Uterus (tissue), 4 donors: ENCODE measurements around the gene SLC8A2. TPM values are rescaled to one million over a fixed set of nuclear protein-coding genes. Genes with fewer than 3 reads are reported as not detected.

Source experiments
- DNase-seq, 2 donors: peaks; one replicate each; pipeline ENCODE4 v3.0.0-alpha.2; 2019 to 2020
- H3K27ac ChIP-seq, 2 donors: fragments of 200-600 bp; sonication (generic); 1 replicate in 1 of 2; 2 replicates in 1 of 2; pipeline ENCODE4 v1.5.1; 2016 to 2018
- H3K27me3 ChIP-seq, 2 donors: fragments of 200-600 bp; sonication (generic); one replicate each; pipeline ENCODE4 v1.5.1; 2018 to 2019; ENCODE audit warnings: control low read depth in 1 of 2
- H3K36me3 ChIP-seq, 2 donors: fragments of 200-600 bp; sonication (generic); one replicate each; pipeline ENCODE4 v1.5.1; 2019; ENCODE audit warnings: control low read depth in 1 of 2
- H3K4me1 ChIP-seq, 2 donors: fragments of 200-600 bp; sonication (generic); one replicate each; pipeline ENCODE4 v1.5.1; 2018 to 2019; ENCODE audit warnings: control low read depth in 1 of 2
- H3K4me3 ChIP-seq, 2 donors: fragments of 200-600 bp; sonication (generic); 1 replicate in 1 of 2; 2 replicates in 1 of 2; pipeline ENCODE4 v1.5.1; 2018 to 2019; ENCODE audit warnings: mild to moderate bottlenecking in 1 of 2
- H3K9me3 ChIP-seq, 2 donors: fragments of 200-600 bp; sonication (generic); one replicate each; pipeline ENCODE4 v1.5.1; 2019; ENCODE audit warnings: control low read depth in 1 of 2
- CTCF ChIP-seq, 4 experiments: fragments of 200-600 bp in 2 of 4; fragments of 450-650 bp in 2 of 4; sonication (generic) in 2 of 4; IDR thresholded peaks; one replicate each; pipeline ENCODE4 v1.5.1; 2016 to 2019; ENCODE audit warnings: antibody characterized with exemption in 4 of 4, mild to moderate bottlenecking in 2 of 4, moderate library complexity in 1 of 4
- POLR2A ChIP-seq, 2 donors: fragments of 450-650 bp; IDR thresholded peaks; one replicate each; pipeline ENCODE4 v1.6.1; 2016; ENCODE audit warnings: antibody characterized with exemption in 2 of 2, mild to moderate bottlenecking in 1 of 2, moderate library complexity in 1 of 2
- intact Hi-C: fragments of 100-400 bp; cut with DNase I; formaldehyde crosslinking; loops from one replicate; pipeline ENCODE4 v1.15.1; 2023; ENCODE audit warnings: low total_unique reads
- total RNA-seq, 4 donors: library from RNA; depleted of rRNA in 3 of 4; stranded (reverse); fragments of >200 nt in 3 of 4; gene quantifications; one replicate each; pipeline versions ENCODE4 v1.1.0 to v1.2.4, GENCODE V29; 2014 to 2023
- donor health status: DM: yes; HTN: yes; CAD: no.

Gene SLC8A2
- total RNA-seq = 10 to 100 TPM in 2 of 4 donors, 1 to 10 TPM in 2; 3.4 to 17.8 (median 11.0) TPM

GRCh38 chr19:47471733-47472457 lies at the start of gene SLC8A2:
Gene SLC8A2, minus strand, starts transcription at chr19:47471893. Its CDS starts 5,490 bp downstream, at chr19:47466403.
- no peak for TF ChIP-seq CTCF (IDR thresholded peaks at IDR 0.05)
- no peak for TF ChIP-seq POLR2A (IDR thresholded peaks at IDR 0.05)
- H3K4me3 ChIP-seq = peak within 1 kb of the TSS; percentile 37 to 42
- H3K36me3 ChIP-seq = no peaks in the 10 kb centered on the region
- intact Hi-C loops = no loop called here
- peak within 1 kb of the TSS; percentile 61 to 72 for H3K27ac ChIP-seq
- peak; percentile 82 to 87 for DNase-seq
- H3K4me1 ChIP-seq = peaks cover 0 to 5% of the 10 kb centered on the region in 2 donors
- H3K9me3 ChIP-seq = no peaks in the 10 kb centered on the region
- H3K27me3 ChIP-seq = no peaks in the 10 kb centered on the region

DNA sequence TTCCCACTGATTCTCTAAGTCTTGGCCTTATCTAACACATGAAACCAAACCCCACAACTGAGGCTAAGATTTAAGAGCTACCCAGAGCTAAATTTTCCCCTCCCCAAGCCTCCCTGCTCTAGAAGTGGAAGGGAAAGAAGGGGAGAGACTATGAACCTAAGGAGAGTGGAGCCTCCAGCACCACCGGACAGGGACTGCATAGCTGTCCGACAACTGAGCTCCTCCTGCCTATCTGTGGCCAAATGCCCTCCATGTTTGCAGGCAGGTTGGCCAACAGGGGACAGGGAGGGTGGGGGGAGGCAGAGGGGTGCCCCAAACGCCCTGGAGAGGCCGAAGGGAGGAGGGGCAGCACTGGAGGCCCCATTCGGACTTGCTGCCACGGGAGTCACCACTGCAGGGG lies 49.1 kb upstream of the SLC8A2 start:
- no peak for TF ChIP-seq POLR2A (IDR thresholded peaks at IDR 0.05)
- TF ChIP-seq CTCF (IDR thresholded peaks at IDR 0.05) = no peak
- intact Hi-C loops = no loop called here
- Histone ChIP-seq H3K27ac (no peak overlapping the region), H3K4me1 (no peaks in the 10 kb centered on the region), H3K9me3 (no peaks in the 10 kb centered on the region), H3K4me3 (no peak overlapping the region), H3K36me3 (no peaks in the 10 kb centered on the region), H3K27me3 (no peaks in the 10 kb centered on the region)
- DNase-seq = no peak

GRCh38 chr19:47520343-47520806 lies 48.7 kb upstream of the SLC8A2 start:
- Histone ChIP-seq H3K4me3 (no peak overlapping the region), H3K9me3 (no peaks in the 10 kb centered on the region), H3K36me3 (no peaks in the 10 kb centered on the region), H3K27me3 (no peaks in the 10 kb centered on the region), H3K4me1 (no peaks in the 10 kb centered on the region), H3K27ac (no peak overlapping the region)
- TF ChIP-seq POLR2A (IDR thresholded peaks at IDR 0.05) (no peak), CTCF (IDR thresholded peaks at IDR 0.05) (no peak)
- intact Hi-C loops = no loop called here
- no peak for DNase-seq

GRCh38 chr19:47518854-47519253 lies 47.2 kb upstream of the SLC8A2 start:
- intact Hi-C loops = no loop called here
- Histone ChIP-seq H3K9me3 (no peaks in the 10 kb centered on the region), H3K27ac (no peak overlapping the region), H3K4me1 (no peaks in the 10 kb centered on the region), H3K36me3 (no peaks in the 10 kb centered on the region), H3K27me3 (no peaks in the 10 kb centered on the region), H3K4me3 (no peak overlapping the region)
- DNase-seq = no peak
- no peak for TF ChIP-seq POLR2A (IDR thresholded peaks at IDR 0.05)
- no peak for TF ChIP-seq CTCF (IDR thresholded peaks at IDR 0.05)

DNA sequence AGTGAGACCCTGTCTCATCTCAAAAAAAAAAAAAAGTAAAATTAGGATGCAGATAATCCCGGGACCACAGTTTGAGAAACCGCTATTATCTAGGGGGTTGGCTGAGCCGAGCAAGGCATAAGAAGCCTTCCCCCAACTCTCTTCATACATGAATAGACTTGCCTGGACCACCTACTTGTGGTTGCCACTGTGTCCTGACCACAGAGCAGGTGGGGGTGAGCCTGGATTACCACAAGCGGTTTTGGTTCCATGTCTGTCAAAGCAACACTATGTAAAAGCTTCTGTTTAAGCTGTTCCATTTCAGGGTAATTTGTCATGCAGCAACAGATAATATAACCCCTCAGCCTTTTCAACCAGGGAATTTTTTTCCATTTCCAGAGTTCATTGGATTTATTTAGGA lies 46.4 kb upstream of the SLC8A2 start:
- Histone ChIP-seq H3K4me1 (peaks cover 0 to 3% of the 10 kb centered on the region in 2 donors), H3K9me3 (no peaks in the 10 kb centered on the region), H3K36me3 (no peaks in the 10 kb centered on the region), H3K4me3 (no peak overlapping the region), H3K27me3 (no peaks in the 10 kb centered on the region), H3K27ac (no peak overlapping the region)
- DNase-seq = no peak
- intact Hi-C loops = no loop called here
- TF ChIP-seq CTCF (IDR thresholded peaks at IDR 0.05) = no peak
- TF ChIP-seq POLR2A (IDR thresholded peaks at IDR 0.05) = no peak
